Measurements from ENCODE around the gene IGSF9. TPM values are rescaled to one million over a fixed set of nuclear protein-coding genes. Genes with fewer than 3 reads are reported as not detected.
A peak's percentile ranks its signal among the peaks of the same experiment; 100 is the strongest.

Gene IGSF9
- total and polyA plus RNA-seq, 2 experiments from 2014 or later: 10.3 to 27.6 TPM

DNA sequence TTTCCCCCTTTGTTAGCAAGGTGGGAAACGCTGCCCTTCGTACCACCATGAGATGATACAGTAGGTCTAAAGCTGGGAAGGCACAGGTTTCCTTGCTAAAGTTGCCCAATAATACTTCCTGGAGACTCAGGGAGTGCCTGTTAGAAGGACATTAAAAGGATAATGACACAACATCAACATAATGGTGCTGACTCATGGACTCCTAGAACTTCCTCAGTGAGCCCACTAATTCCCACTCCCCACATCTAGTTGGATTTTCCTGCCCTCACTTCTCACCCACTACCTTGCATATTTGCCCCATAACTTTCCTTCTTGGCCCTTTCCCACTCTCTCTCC is 62.9 kb downstream of the IGSF9 start (continued):
- TF ChIP-seq, protein P1, sequence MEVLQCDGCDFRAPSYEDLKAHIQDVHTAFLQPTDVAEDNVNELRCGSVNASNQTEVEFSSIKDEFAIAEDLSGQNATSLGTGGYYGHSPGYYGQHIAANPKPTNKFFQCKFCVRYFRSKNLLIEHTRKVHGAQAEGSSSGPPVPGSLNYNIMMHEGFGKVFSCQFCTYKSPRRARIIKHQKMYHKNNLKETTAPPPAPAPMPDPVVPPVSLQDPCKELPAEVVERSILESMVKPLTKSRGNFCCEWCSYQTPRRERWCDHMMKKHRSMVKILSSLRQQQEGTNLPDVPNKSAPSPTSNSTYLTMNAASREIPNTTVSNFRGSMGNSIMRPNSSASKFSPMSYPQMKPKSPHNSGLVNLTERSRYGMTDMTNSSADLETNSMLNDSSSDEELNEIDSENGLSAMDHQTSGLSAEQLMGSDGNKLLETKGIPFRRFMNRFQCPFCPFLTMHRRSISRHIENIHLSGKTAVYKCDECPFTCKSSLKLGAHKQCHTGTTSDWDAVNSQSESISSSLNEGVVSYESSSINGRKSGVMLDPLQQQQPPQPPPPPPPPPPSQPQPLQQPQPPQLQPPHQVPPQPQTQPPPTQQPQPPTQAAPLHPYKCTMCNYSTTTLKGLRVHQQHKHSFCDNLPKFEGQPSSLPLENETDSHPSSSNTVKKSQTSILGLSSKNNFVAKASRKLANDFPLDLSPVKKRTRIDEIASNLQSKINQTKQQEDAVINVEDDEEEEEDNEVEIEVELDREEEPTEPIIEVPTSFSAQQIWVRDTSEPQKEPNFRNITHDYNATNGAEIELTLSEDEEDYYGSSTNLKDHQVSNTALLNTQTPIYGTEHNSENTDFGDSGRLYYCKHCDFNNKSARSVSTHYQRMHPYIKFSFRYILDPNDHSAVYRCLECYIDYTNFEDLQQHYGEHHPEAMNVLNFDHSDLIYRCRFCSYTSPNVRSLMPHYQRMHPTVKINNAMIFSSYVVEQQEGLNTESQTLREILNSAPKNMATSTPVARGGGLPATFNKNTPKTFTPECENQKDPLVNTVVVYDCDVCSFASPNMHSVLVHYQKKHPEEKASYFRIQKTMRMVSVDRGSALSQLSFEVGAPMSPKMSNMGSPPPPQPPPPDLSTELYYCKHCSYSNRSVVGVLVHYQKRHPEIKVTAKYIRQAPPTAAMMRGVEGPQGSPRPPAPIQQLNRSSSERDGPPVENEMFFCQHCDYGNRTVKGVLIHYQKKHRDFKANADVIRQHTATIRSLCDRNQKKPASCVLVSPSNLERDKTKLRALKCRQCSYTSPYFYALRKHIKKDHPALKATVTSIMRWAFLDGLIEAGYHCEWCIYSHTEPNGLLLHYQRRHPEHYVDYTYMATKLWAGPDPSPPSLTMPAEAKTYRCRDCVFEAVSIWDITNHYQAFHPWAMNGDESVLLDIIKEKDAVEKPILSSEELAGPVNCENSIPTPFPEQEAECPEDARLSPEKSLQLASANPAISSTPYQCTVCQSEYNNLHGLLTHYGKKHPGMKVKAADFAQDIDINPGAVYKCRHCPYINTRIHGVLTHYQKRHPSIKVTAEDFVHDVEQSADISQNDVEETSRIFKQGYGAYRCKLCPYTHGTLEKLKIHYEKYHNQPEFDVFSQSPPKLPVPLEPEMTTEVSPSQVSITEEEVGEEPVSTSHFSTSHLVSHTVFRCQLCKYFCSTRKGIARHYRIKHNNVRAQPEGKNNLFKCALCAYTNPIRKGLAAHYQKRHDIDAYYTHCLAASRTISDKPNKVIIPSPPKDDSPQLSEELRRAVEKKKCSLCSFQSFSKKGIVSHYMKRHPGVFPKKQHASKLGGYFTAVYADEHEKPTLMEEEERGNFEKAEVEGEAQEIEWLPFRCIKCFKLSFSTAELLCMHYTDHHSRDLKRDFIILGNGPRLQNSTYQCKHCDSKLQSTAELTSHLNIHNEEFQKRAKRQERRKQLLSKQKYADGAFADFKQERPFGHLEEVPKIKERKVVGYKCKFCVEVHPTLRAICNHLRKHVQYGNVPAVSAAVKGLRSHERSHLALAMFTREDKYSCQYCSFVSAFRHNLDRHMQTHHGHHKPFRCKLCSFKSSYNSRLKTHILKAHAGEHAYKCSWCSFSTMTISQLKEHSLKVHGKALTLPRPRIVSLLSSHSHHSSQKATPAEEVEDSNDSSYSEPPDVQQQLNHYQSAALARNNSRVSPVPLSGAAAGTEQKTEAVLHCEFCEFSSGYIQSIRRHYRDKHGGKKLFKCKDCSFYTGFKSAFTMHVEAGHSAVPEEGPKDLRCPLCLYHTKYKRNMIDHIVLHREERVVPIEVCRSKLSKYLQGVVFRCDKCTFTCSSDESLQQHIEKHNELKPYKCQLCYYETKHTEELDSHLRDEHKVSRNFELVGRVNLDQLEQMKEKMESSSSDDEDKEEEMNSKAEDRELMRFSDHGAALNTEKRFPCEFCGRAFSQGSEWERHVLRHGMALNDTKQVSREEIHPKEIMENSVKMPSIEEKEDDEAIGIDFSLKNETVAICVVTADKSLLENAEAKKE (CRISPR knock-in tag; IDR thresholded peaks at IDR 0.05): no peak
- TF ChIP-seq, protein P2, sequence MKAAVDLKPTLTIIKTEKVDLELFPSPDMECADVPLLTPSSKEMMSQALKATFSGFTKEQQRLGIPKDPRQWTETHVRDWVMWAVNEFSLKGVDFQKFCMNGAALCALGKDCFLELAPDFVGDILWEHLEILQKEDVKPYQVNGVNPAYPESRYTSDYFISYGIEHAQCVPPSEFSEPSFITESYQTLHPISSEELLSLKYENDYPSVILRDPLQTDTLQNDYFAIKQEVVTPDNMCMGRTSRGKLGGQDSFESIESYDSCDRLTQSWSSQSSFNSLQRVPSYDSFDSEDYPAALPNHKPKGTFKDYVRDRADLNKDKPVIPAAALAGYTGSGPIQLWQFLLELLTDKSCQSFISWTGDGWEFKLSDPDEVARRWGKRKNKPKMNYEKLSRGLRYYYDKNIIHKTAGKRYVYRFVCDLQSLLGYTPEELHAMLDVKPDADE (IDR thresholded peaks at IDR 0.05): no peak
- TF ChIP-seq STAT1 (IDR thresholded peaks at IDR 0.05; ENCODE audit: unreplicated experiment) (no peak), POLR2AphosphoS5 (IDR thresholded peaks at IDR 0.05; ENCODE audit: low read depth) (no peak), EZH2phosphoT487 (IDR thresholded peaks at IDR 0.05; ENCODE audit: unreplicated experiment) (no peak), ZNF114 (CRISPR knock-in tag; IDR thresholded peaks at IDR 0.05) (no peak)

DNA sequence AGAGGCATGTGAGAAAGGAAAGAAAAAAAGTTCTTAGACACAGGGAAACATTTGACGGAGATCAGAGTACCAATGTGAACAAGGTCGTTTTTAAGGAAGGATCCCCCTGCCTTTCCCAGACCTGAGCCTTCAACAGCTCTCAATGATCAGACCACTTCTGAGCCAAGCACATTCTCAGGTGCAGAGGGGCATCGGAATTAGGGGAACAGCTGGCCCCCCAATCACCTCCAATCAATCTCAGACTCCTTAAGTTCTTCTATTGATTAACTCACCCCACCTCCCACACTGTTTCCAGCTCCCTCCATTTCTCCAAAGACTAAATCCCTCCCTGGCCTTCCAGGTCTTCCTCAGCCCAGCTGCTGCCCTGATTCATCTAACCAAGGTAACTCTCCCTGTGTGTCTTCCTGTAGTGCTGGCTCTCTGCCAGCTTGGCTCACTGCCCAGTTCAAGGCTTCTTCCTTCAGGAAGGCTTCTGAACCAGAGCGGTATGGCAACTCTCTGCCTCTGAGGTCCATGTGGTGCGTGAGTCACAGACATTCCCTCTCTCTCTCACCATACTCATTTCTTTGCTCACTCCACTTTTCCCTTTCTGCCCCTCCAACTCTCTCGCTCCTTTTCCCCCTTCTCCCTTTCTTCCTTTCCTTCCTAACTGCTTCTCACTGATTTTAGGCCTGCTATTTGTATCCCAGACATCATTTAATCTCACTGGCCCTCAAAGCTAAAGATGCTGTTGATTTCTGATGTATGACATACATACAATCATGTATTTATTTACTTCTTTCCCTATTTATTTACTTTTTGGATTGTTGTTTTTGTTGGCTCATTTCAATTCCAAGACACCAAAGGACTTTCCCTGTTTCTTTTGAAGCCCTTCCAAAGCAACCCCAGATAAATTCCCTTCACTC is 63.5 kb downstream of the IGSF9 start:
- Histone ChIP-seq H3K4me3 (no peak overlapping the region), H3K27me3 (ENCODE audit: insufficient read depth) (no peaks in the 10 kb centered on the region), H3K36me3 (ENCODE audit: insufficient read depth) (no peaks in the 10 kb centered on the region), H3K79me2 (replicated peaks; ENCODE audit: insufficient read depth) (no peaks in the 10 kb centered on the region), H3K4me2 (no peak overlapping the region), H2AFZ (peak overlapping the region; percentile 74; the same call in 1 of the 2 replicates), H3F3A (replicated peaks; ENCODE audit: low read depth) (no peaks in the 10 kb centered on the region), H3K27ac (ENCODE audit: low read depth) (no peak overlapping the region), H3K4me1 (ENCODE audit: insufficient read depth) (peaks cover 5% of the 10 kb centered on the region; the same call in 1 of the 2 replicates), H3K9me2 (ENCODE audit: insufficient read depth) (no peaks in the 10 kb centered on the region), H4K20me1 (replicated peaks; ENCODE audit: insufficient read depth) (no peaks in the 10 kb centered on the region)
- no peaks in the 10 kb centered on the region for H3K36me3 Mint-ChIP-seq (ENCODE audit: low read depth)
- DNase-seq (ENCODE audit: low spot score) (no peak), ATAC-seq (no peak)
- no peaks in the 10 kb centered on the region for H3K27me3 Mint-ChIP-seq (ENCODE audit: insufficient read depth, low read depth, poor library complexity)
- no peak overlapping the region for H3K4me3 Mint-ChIP-seq
- H3K9me3 Mint-ChIP-seq: no peaks in the 10 kb centered on the region
- H3K27ac Mint-ChIP-seq: no peak overlapping the region
- no peaks in the 10 kb centered on the region for H3K4me1 Mint-ChIP-seq
- TF ChIP-seq, protein P3, sequence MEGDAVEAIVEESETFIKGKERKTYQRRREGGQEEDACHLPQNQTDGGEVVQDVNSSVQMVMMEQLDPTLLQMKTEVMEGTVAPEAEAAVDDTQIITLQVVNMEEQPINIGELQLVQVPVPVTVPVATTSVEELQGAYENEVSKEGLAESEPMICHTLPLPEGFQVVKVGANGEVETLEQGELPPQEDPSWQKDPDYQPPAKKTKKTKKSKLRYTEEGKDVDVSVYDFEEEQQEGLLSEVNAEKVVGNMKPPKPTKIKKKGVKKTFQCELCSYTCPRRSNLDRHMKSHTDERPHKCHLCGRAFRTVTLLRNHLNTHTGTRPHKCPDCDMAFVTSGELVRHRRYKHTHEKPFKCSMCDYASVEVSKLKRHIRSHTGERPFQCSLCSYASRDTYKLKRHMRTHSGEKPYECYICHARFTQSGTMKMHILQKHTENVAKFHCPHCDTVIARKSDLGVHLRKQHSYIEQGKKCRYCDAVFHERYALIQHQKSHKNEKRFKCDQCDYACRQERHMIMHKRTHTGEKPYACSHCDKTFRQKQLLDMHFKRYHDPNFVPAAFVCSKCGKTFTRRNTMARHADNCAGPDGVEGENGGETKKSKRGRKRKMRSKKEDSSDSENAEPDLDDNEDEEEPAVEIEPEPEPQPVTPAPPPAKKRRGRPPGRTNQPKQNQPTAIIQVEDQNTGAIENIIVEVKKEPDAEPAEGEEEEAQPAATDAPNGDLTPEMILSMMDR (conservative IDR thresholded peaks at IDR 0.05; ENCODE audit: low read depth in 2 of 2): no peak
- TF ChIP-seq JUNB (IDR thresholded peaks at IDR 0.05; ENCODE audit: unreplicated experiment): no peak
